ENCODE data around the gene RAB34. TPM values are rescaled to one million over a fixed set of nuclear protein-coding genes. Genes with fewer than 3 reads are reported as not detected.
"Not testable (repeated sequence)": the region's sequence is repeated elsewhere in the genome, so short reads cannot be mapped to it uniquely, and the experiment has no call there.

The RAB34 gene
- total RNA-seq, 1 donor from 2014 or later = 62.3 TPM

DNA sequence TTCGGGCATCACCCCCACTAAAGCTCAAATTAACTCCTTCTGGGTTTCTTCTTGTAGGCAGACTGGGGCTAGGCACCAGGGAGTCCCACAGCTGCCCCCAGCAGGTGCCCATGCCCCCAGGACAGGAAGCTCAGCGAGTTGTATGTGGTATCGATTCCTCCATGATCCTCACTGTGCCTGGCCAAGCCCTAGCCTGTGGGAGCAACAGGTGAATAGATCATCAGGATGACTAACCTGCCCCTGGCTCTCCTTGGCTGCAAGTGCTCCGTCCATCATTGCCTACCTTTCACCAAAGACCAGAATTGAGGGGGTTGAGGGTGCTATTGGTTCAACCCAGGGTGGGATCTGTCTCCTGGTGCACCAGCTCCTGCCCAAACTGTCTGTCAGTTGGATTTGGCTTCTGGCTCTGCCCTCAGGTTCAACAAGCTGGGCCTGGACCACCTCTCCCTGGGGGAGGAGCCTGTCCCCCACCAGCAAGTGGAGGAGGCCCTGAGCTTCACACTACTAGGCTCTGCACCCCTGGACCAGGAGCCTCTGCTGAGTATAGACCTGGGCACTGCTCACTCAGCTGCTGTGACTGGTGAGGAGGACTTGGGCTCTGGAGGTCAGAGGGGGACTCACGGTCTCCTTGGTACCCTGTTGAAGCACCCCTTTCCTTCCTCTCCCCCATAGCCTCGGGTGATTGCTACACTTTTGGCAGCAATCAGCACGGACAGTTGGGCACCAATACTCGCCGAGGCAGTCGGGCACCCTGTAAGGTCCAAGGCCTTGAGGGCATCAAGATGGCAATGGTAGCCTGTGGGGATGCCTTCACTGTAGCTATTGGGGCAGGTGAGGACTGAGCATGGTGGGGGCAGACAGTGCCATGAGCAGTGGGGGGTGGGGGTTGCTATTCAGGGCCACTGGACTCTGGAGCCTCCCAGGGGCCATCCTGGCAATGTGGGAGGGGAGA, 23.0 kb upstream of the RAB34 start:
- peak; percentile 20 for DNase-seq

GRCh38 chr17:28738680-28739384, 21.2 kb upstream of the RAB34 start:
- no peak overlapping the region for H3K4me3 ChIP-seq
- intact Hi-C loops (cut with DNase I) = no loop called here
- no peak overlapping the region for H3K27ac ChIP-seq
- ATAC-seq (no peak), DNase-seq (peak; percentile 28)
- H3K36me3 ChIP-seq = peaks cover 6% of the 10 kb centered on the region
- TF ChIP-seq, protein P1, sequence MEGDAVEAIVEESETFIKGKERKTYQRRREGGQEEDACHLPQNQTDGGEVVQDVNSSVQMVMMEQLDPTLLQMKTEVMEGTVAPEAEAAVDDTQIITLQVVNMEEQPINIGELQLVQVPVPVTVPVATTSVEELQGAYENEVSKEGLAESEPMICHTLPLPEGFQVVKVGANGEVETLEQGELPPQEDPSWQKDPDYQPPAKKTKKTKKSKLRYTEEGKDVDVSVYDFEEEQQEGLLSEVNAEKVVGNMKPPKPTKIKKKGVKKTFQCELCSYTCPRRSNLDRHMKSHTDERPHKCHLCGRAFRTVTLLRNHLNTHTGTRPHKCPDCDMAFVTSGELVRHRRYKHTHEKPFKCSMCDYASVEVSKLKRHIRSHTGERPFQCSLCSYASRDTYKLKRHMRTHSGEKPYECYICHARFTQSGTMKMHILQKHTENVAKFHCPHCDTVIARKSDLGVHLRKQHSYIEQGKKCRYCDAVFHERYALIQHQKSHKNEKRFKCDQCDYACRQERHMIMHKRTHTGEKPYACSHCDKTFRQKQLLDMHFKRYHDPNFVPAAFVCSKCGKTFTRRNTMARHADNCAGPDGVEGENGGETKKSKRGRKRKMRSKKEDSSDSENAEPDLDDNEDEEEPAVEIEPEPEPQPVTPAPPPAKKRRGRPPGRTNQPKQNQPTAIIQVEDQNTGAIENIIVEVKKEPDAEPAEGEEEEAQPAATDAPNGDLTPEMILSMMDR (IDR thresholded peaks at IDR 0.05) = no peak
- no peaks in the 10 kb centered on the region for H3K9me3 ChIP-seq
- no peaks in the 10 kb centered on the region for H3K27me3 ChIP-seq (ENCODE audit: low read depth)
- H3K4me1 ChIP-seq = peaks cover 21% of the 10 kb centered on the region

More for the DNA sequence above, 23.0 kb upstream of the RAB34 start:
- no peaks in the 10 kb centered on the region for H3K9me3 ChIP-seq
- ATAC-seq = no peak
- intact Hi-C loops (cut with DNase I) = no loop called here
- peak overlapping the region; percentile 22 for H3K27ac ChIP-seq
- H3K36me3 ChIP-seq = peaks cover 6% of the 10 kb centered on the region
- TF ChIP-seq, protein P1 (IDR thresholded peaks at IDR 0.05) = no peak
- no peaks in the 10 kb centered on the region for H3K27me3 ChIP-seq (ENCODE audit: low read depth)
- H3K4me3 ChIP-seq = no peak overlapping the region
- H3K4me1 ChIP-seq = peaks cover 37% of the 10 kb centered on the region

- Histone ChIP-seq H3K4me3 (no peak overlapping the region), H3K4me1 (peaks cover 16% of the 10 kb centered on the region), H3K27me3 (ENCODE audit: low read depth) (no peaks in the 10 kb centered on the region), H3K27ac (no peak overlapping the region), H3K36me3 (peaks cover 6% of the 10 kb centered on the region), H3K9me3 (no peaks in the 10 kb centered on the region)
- intact Hi-C loops (cut with DNase I) = no loop called here
- ATAC-seq (no peak), DNase-seq (peak; percentile 43)
- TF ChIP-seq, protein P1 (IDR thresholded peaks at IDR 0.05) = no peak
Observed at GRCh38 chr17:28737770-28738679, 20.4 kb upstream of the RAB34 start.

DNA sequence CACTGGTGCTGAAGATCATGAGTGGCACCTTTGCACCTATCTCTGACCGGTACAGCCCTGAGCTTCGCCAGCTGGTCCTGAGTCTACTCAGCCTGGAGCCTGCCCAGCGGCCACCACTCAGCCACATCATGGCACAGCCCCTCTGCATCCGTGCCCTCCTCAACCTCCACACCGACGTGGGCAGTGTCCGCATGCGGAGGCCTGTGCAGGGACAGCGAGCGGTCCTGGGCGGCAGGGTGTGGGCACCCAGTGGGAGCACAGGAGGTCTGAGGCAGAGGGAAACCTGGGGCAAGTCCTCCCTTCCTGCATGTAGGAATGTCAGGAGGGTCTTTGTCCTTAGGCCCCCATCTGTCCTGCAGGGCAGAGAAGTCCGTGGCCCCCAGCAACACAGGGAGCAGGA, 19.6 kb upstream of the RAB34 start:
- H3K27ac ChIP-seq = no peak overlapping the region
- no peak for ATAC-seq
- no peaks in the 10 kb centered on the region for H3K27me3 ChIP-seq (ENCODE audit: low read depth)
- peak; percentile 27 for DNase-seq
- H3K9me3 ChIP-seq = no peaks in the 10 kb centered on the region
- intact Hi-C loops (cut with DNase I) = no loop called here
- TF ChIP-seq, protein P1 (IDR thresholded peaks at IDR 0.05) = no peak
- peaks cover 9% of the 10 kb centered on the region for H3K4me1 ChIP-seq
- H3K36me3 ChIP-seq = peaks cover 6% of the 10 kb centered on the region
- no peak overlapping the region for H3K4me3 ChIP-seq

- H3K27me3 ChIP-seq (ENCODE audit: low read depth); H3K4me1 ChIP-seq; intact Hi-C loops (cut with DNase I); ATAC-seq; H3K4me3 ChIP-seq; H3K9me3 ChIP-seq; H3K27ac ChIP-seq; H3K36me3 ChIP-seq; DNase-seq: not testable (repeated sequence)
Observed at GRCh38 chr17:28735913-28736769, 18.5 kb upstream of the RAB34 start.
